Stimulated activated CD8-positive, alpha-beta memory T cell treated with anti-CD3 and anti-CD28 coated beads, Interleukin-4, amount 100 ng/mL, for 48 hours (primary cell): ENCODE measurements around the gene CRYBB1.
A peak's percentile ranks its signal among the peaks of the same experiment; 100 is the strongest.
"Not testable (repeated sequence)": the region's sequence is repeated elsewhere in the genome, so short reads cannot be mapped to it uniquely, and the experiment has no call there.

Experiments used
- DNase-seq: peaks from one replicate; pipeline ENCODE4 v3.0.0-alpha.2; 2020

CRYBB1 gene

GRCh38 chr22:26635117-26635516 is 17.3 kb upstream of the CRYBB1 start:
- DNase-seq: no peak

- no peak for DNase-seq
Observed at GRCh38 chr22:26634189-26634588, 16.4 kb upstream of the CRYBB1 start.

- DNase-seq: no peak
Observed at GRCh38 chr22:26632422-26633155, 14.8 kb upstream of the CRYBB1 start.

GRCh38 chr22:26631282-26631681 is 13.5 kb upstream of the CRYBB1 start:
- no peak for DNase-seq

GRCh38 chr22:26629988-26630761 is 12.3 kb upstream of the CRYBB1 start:
- DNase-seq: no peak

GRCh38 chr22:26624803-26625202 is 7.0 kb upstream of the CRYBB1 start:
- no peak for DNase-seq

- DNase-seq: no peak
Observed at GRCh38 chr22:26623984-26624383, 6.2 kb upstream of the CRYBB1 start.

GRCh38 chr22:26621663-26622062 is 3.8 kb upstream of the CRYBB1 start, which contains the start of gene CRYBA4:
TSS of gene CRYBA4 (plus strand) at chr22:26621963. CDS start at chr22:26622597, 634 bp downstream.
- no peak for DNase-seq

- no peak for DNase-seq
Observed at GRCh38 chr22:26620197-26620596, 2.4 kb upstream of the CRYBB1 start.

- no peak for DNase-seq
Observed at GRCh38 chr22:26619510-26619909, 1.7 kb upstream of the CRYBB1 start.

GRCh38 chr22:26618455-26618854 is 628 bp upstream of the CRYBB1 start:
- no peak for DNase-seq

GRCh38 chr22:26616650-26617049 is 1.2 kb downstream of the CRYBB1 start:
- no peak for DNase-seq

GRCh38 chr22:26615830-26616435 is 1.9 kb downstream of the CRYBB1 start:
- DNase-seq: no peak

GRCh38 chr22:26615149-26615548 is 2.7 kb downstream of the CRYBB1 start:
- DNase-seq: no peak

GRCh38 chr22:26614322-26614721 is 3.5 kb downstream of the CRYBB1 start:
- DNase-seq: no peak

- DNase-seq: not testable (repeated sequence)
Observed at GRCh38 chr22:26613753-26614152, 4.1 kb downstream of the CRYBB1 start.

GRCh38 chr22:26612652-26613051 is 5.2 kb downstream of the CRYBB1 start:
- no peak for DNase-seq

GRCh38 chr22:26610996-26611395 is 6.8 kb downstream of the CRYBB1 start:
- no peak for DNase-seq

- DNase-seq: peak; percentile 70
Observed at GRCh38 chr22:26610072-26610958, 7.5 kb downstream of the CRYBB1 start.

- DNase-seq: no peak
Observed at GRCh38 chr22:26609287-26609686, 8.5 kb downstream of the CRYBB1 start.

GRCh38 chr22:26608129-26608528 is 9.7 kb downstream of the CRYBB1 start:
- DNase-seq: no peak

- no peak for DNase-seq
Observed at GRCh38 chr22:26606611-26607010, 11.2 kb downstream of the CRYBB1 start.

- no peak for DNase-seq
Observed at GRCh38 chr22:26604368-26604767, 13.5 kb downstream of the CRYBB1 start.
